CD14-positive monocyte (primary cell): ENCODE data around the gene C22orf15. TPM values are rescaled to one million over a fixed set of nuclear protein-coding genes. Genes with fewer than 3 reads are reported as not detected.

Experiments used
- DNase-seq, 3 donors: peaks; one replicate each; pipeline ENCODE4 v3.0.0-alpha.2; 2011 to 2022
- H2AFZ ChIP-seq: 2 replicates; pipeline ENCODE4 v1.6.0; 2012; ENCODE audit warnings: mild to moderate bottlenecking, low read depth, low read length, inconsistent platforms; ENCODE audit not compliant: insufficient read depth, poor library complexity, severe bottlenecking
- H3K27ac ChIP-seq, 2 donors: 1 replicate in 1 of 2; 2 replicates in 1 of 2; pipeline ENCODE4 v1.5.1; 2012 to 2013; ENCODE audit warnings: low read length in 2 of 2, control low read depth in 1 of 2, inconsistent platforms in 1 of 2, low read depth in 1 of 2, mild to moderate bottlenecking in 1 of 2
- H3K27me3 ChIP-seq, 2 donors: one replicate each; pipeline versions ENCODE4 v1.6.0 to v1.6.1; 2011 to 2013; ENCODE audit warnings: low read length in 2 of 2; ENCODE audit not compliant: control insufficient read depth in 2 of 2, insufficient read depth in 2 of 2
- H3K36me3 ChIP-seq, 2 donors: replicated peaks in 1 of 2; 1 replicate in 1 of 2; 2 replicates in 1 of 2; pipeline versions ENCODE4 v1.5.1 to v1.6.1; 2012 to 2013; ENCODE audit warnings: low read length in 2 of 2, control low read depth in 1 of 2, inconsistent platforms in 1 of 2, mild to moderate bottlenecking in 1 of 2; ENCODE audit not compliant: insufficient read depth in 2 of 2, control insufficient read depth in 1 of 2
- H3K4me1 ChIP-seq, 2 donors: 1 replicate in 1 of 2; 2 replicates in 1 of 2; pipeline versions ENCODE4 v1.5.1 to v1.6.1; 2012 to 2013; ENCODE audit warnings: low read length in 2 of 2, control low read depth in 1 of 2, inconsistent platforms in 1 of 2, mild to moderate bottlenecking in 1 of 2, moderate library complexity in 1 of 2; ENCODE audit not compliant: insufficient read depth in 2 of 2, control insufficient read depth in 1 of 2
- H3K4me2 ChIP-seq: replicated peaks from 2 replicates; pipeline ENCODE3; 2012; ENCODE audit warnings: low read length, moderate library complexity, mild to moderate bottlenecking; ENCODE audit not compliant: poor library complexity, severe bottlenecking; ENCODE audit errors: extremely low read depth
- H3K4me3 ChIP-seq, 3 experiments: fragments of 200-600 bp in 1 of 3; sonication (generic) in 1 of 3; replicated peaks in 1 of 3; 1 replicate in 2 of 3; 2 replicates in 1 of 3; pipeline ENCODE4 v1.5.1; 2011 to 2013; ENCODE audit warnings: low read length in 3 of 3, mild to moderate bottlenecking in 3 of 3, control low read depth in 2 of 3, low read depth in 2 of 3, inconsistent platforms in 1 of 3, moderate library complexity in 1 of 3
- H3K79me2 ChIP-seq: 2 replicates; pipeline ENCODE4 v1.6.0; 2012; ENCODE audit warnings: mild to moderate bottlenecking, control low read depth, inconsistent platforms, low read length, moderate library complexity; ENCODE audit not compliant: insufficient read depth
- H3K9ac ChIP-seq: 2 replicates; pipeline ENCODE4 v1.6.0; 2017; ENCODE audit warnings: low read length, mild to moderate bottlenecking; ENCODE audit not compliant: insufficient read depth, poor library complexity, severe bottlenecking
- H3K9me3 ChIP-seq, 2 donors: replicated peaks in 1 of 2; 1 replicate in 1 of 2; 2 replicates in 1 of 2; pipeline versions ENCODE4 v1.5.1 to v1.6.1; 2012 to 2013; ENCODE audit warnings: low read length in 2 of 2, control low read depth in 1 of 2; ENCODE audit not compliant: control insufficient read depth in 1 of 2, insufficient read depth in 1 of 2
- H4K20me1 ChIP-seq: 2 replicates; pipeline ENCODE4 v1.6.0; 2012; ENCODE audit warnings: mild to moderate bottlenecking, low read length, control low read depth, moderate library complexity; ENCODE audit not compliant: insufficient read depth
- H3K27ac Mint-ChIP-seq, 7 donors: one replicate each; pipeline ENCODE4 v1.8.0; 2020; ENCODE audit warnings: mild to moderate bottlenecking in 7 of 7, mixed read lengths in 7 of 7, moderate library complexity in 6 of 7, inconsistent platforms in 2 of 7
- H3K27me3 Mint-ChIP-seq, 3 donors: one replicate each; pipeline ENCODE4 v1.8.0; 2021 to 2022; ENCODE audit warnings: low read depth in 3 of 3, mild to moderate bottlenecking in 3 of 3, mixed read lengths in 3 of 3, moderate library complexity in 3 of 3, inconsistent platforms in 1 of 3
- H3K36me3 Mint-ChIP-seq, 2 donors: one replicate each; pipeline ENCODE4 v1.8.0; 2020; ENCODE audit warnings: mixed read lengths in 2 of 2, inconsistent platforms in 1 of 2, mild to moderate bottlenecking in 1 of 2
- H3K4me1 Mint-ChIP-seq: one replicate; pipeline ENCODE4 v1.8.0; 2020; ENCODE audit warnings: mild to moderate bottlenecking, mixed read lengths
- H3K4me3 Mint-ChIP-seq, 2 donors: one replicate each; pipeline ENCODE4 v1.8.0; 2020; ENCODE audit warnings: mild to moderate bottlenecking in 2 of 2, mixed read lengths in 2 of 2, moderate library complexity in 1 of 2
- H3K9me3 Mint-ChIP-seq, 7 donors: one replicate each; pipeline ENCODE4 v1.8.0; 2020 to 2022; ENCODE audit warnings: mixed read lengths in 7 of 7, mild to moderate bottlenecking in 6 of 7, moderate library complexity in 6 of 7, inconsistent platforms in 2 of 7
- WGBS: methylation state at CpG from one replicate; pipeline ENCODE4 v1.1.5; 2013; ENCODE audit warnings: missing lambda C conversion rate; ENCODE audit not compliant: insufficient coverage; 5-methylcytosine and 5-hydroxymethylcytosine counted together
- intact Hi-C, 2 donors: fragments of 100-400 bp; cut with micrococcal nuclease; formaldehyde crosslinking; loops; one replicate each; pipeline versions ENCODE4 v1.15.0 to v1.15.1; 2023
- polyA plus RNA-seq, 3 donors: library from polyadenylated mRNA; depleted of rRNA in 1 of 3; unstranded in 2 of 3; stranded (reverse) in 1 of 3; fragments of 300-500 nt in 2 of 3; fragments of >200 nt in 1 of 3; fragmentation: Illumina TruSeq in 2 of 3; gene quantifications; 1 replicate in 2 of 3; 2 replicates in 1 of 3; pipeline ENCODE4 v1.2.3, GENCODE V29; 2012 to 2021
- TF ChIP-seq, protein P1 (sequence below): fragments of 200-600 bp; IDR thresholded peaks from one replicate; pipeline ENCODE4 v1.8.0; 2022; ENCODE audit warnings: antibody characterized with exemption, mild to moderate bottlenecking

Gene C22orf15
- polyA plus RNA-seq, 3 donors = 0.29 TPM; not detected in 2

- Mint-ChIP-seq H3K4me3 (no peak overlapping the region), H3K27ac (no peak overlapping the region), H3K36me3 (no peaks in the 10 kb centered on the region), H3K27me3 (peaks cover 0 to 6% (median 1%) of the 10 kb centered on the region in 3 donors), H3K4me1 (peaks cover 13% of the 10 kb centered on the region), H3K9me3 (no peaks in the 10 kb centered on the region)
- TF ChIP-seq, protein P1, sequence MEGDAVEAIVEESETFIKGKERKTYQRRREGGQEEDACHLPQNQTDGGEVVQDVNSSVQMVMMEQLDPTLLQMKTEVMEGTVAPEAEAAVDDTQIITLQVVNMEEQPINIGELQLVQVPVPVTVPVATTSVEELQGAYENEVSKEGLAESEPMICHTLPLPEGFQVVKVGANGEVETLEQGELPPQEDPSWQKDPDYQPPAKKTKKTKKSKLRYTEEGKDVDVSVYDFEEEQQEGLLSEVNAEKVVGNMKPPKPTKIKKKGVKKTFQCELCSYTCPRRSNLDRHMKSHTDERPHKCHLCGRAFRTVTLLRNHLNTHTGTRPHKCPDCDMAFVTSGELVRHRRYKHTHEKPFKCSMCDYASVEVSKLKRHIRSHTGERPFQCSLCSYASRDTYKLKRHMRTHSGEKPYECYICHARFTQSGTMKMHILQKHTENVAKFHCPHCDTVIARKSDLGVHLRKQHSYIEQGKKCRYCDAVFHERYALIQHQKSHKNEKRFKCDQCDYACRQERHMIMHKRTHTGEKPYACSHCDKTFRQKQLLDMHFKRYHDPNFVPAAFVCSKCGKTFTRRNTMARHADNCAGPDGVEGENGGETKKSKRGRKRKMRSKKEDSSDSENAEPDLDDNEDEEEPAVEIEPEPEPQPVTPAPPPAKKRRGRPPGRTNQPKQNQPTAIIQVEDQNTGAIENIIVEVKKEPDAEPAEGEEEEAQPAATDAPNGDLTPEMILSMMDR = no peak
- no peak overlapping the region for H3K4me2 ChIP-seq
- peaks cover 14 to 18% of the 10 kb centered on the region in 2 donors for H3K4me1 ChIP-seq
- no peak overlapping the region for H3K4me3 ChIP-seq
- intact Hi-C loops = no loop called here
- peaks cover 14% of the 10 kb centered on the region for H4K20me1 ChIP-seq
- H3K9me3 ChIP-seq = no peaks in the 10 kb centered on the region
- DNase-seq = no peak
- H3K79me2 ChIP-seq = peaks cover 13% of the 10 kb centered on the region
- H3K9ac ChIP-seq = no peak overlapping the region
- no peak overlapping the region for H2AFZ ChIP-seq
- H3K27me3 ChIP-seq = no peaks in the 10 kb centered on the region
- no peaks in the 10 kb centered on the region for H3K36me3 ChIP-seq
- 94% methylated on average over 10 of the region's 15 CpGs for WGBS
- no peak overlapping the region for H3K27ac ChIP-seq
Measured at GRCh38 chr22:23783265-23784150, 20.7 kb downstream of the C22orf15 start.

DNA sequence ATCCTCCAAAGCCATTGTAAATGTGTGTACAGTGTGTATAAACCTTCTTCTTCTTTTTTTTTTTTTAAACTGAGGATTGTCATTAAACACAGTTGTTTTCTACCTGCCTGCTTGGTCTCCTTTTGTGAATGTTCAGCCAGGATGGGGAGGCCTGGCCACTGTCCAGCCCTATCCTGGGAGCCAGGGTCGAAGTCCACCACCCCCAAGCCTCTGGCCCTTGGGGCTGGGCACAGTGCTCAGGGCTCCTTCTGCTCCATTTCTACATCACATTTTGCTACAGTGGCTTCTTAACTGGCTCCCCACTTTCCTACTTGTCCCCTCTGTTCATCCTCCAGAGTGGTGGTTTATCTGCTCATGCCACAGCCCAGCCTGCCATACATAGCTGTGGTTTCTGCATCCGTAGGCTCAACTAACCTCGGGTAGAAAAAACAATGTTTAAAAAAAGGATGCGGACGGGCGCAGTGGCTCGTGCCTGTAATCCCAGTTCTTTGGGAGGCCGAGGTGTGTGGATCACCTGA lies 21.5 kb downstream of the C22orf15 start:
- DNase-seq = no peak
- Mint-ChIP-seq H3K9me3 (no peaks in the 10 kb centered on the region), H3K27me3 (peaks cover 0 to 6% (median 1%) of the 10 kb centered on the region in 3 donors), H3K36me3 (peaks cover 0 to 2% of the 10 kb centered on the region in 2 donors), H3K27ac (no peak overlapping the region), H3K4me3 (no peak overlapping the region), H3K4me1 (peaks cover 13% of the 10 kb centered on the region)
- intact Hi-C loops = no loop called here
- H3K9me3 ChIP-seq = no peaks in the 10 kb centered on the region
- no peak overlapping the region for H3K4me3 ChIP-seq
- H3K27me3 ChIP-seq = no peaks in the 10 kb centered on the region
- H2AFZ ChIP-seq = peak overlapping the region; percentile 48
- TF ChIP-seq, protein P1 = no peak
- no peak overlapping the region for H3K27ac ChIP-seq
- WGBS = 13% methylated on average over 1 of the region's 8 CpGs
- H3K4me2 ChIP-seq = no peak overlapping the region
- peaks cover 21% of the 10 kb centered on the region for H3K79me2 ChIP-seq
- H3K36me3 ChIP-seq = peaks cover 0 to 2% of the 10 kb centered on the region in 2 donors
- H4K20me1 ChIP-seq = peaks cover 21% of the 10 kb centered on the region
- no peak overlapping the region for H3K9ac ChIP-seq
- H3K4me1 ChIP-seq = peaks cover 14 to 19% of the 10 kb centered on the region in 2 donors
